Measurements from ENCODE around the gene POU2F2.

GRCh38 chr19:42109896-42110295 lies 22.4 kb downstream of the POU2F2 start:
- TF ChIP-seq CTCF (IDR thresholded peaks at IDR 0.05 in 2 of 3, conservative IDR thresholded peaks at IDR 0.05 in 1 of 3; ENCODE audit: borderline replicate concordance in 1 of 3, insufficient read depth in 1 of 3, low read depth in 2 of 3, low read length in 2 of 3) (no peak), POLR2A (IDR thresholded peaks at IDR 0.05; ENCODE audit: borderline replicate concordance, extremely low read depth, insufficient read depth, insufficient read length) (no peak)
